ENCODE results near the gene DUSP22. TPM values are rescaled to one million over a fixed set of nuclear protein-coding genes. Genes with fewer than 3 reads are reported as not detected.

The DUSP22 gene
- total RNA-seq, 1 experiment from 2014 or later, result 19.2 TPM

DNA sequence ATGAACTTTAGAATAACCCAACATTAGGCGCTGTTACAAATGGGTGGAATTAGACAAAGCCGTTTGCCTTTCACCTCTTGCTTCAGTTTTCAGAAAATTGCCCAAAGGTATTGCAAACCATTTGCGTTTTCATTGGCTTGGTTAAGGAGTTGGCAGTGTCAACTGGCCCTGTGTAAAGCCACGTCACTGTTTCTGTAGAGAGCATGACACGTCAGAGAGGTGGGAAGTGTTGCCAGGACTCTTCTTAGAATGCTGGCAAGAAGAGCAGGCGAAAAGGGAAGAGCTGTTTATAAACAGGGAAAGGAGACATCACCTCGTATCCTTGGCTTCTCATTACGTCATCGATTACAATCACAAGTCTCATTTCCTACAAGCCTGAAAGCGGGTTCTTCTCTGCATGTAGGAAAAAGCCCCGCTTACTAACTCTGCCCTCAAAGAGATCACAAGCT is 95.0 kb downstream of the DUSP22 start:
- intact Hi-C loops (cut with micrococcal nuclease), result no loop called here
- no peaks in the 10 kb centered on the region for H3K79me2 ChIP-seq (ENCODE audit: insufficient read depth, low read length)
- ChIA-PET RAD21 (ENCODE audit: low non-redundant PET in 1 of 2, low total read pairs in 2 of 2, uncharacterized antibody in 2 of 2, unreplicated experiment in 2 of 2) (no interaction called here), POLR2A (no interaction called here), CTCF (no interaction called here)
- no TSS peak for BruUV-seq (replicated peaks)
- no peak for ATAC-seq
- no peak for TF ChIP-seq ELF1 (IDR thresholded peaks at IDR 0.05; ENCODE audit: borderline replicate concordance, low read depth)
- TF ChIP-seq, protein P1, sequence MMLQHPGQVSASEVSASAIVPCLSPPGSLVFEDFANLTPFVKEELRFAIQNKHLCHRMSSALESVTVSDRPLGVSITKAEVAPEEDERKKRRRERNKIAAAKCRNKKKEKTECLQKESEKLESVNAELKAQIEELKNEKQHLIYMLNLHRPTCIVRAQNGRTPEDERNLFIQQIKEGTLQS (IDR thresholded peaks at IDR 0.05), result no peak
- TF ChIP-seq SIN3A (IDR thresholded peaks at IDR 0.05; ENCODE audit: low read depth), result no peak
- TF ChIP-seq FOSL1 (IDR thresholded peaks at IDR 0.05; ENCODE audit: low read depth), result no peak
- no peak for TF ChIP-seq EZH2 (IDR thresholded peaks at IDR 0.05)
- TF ChIP-seq, protein P2, sequence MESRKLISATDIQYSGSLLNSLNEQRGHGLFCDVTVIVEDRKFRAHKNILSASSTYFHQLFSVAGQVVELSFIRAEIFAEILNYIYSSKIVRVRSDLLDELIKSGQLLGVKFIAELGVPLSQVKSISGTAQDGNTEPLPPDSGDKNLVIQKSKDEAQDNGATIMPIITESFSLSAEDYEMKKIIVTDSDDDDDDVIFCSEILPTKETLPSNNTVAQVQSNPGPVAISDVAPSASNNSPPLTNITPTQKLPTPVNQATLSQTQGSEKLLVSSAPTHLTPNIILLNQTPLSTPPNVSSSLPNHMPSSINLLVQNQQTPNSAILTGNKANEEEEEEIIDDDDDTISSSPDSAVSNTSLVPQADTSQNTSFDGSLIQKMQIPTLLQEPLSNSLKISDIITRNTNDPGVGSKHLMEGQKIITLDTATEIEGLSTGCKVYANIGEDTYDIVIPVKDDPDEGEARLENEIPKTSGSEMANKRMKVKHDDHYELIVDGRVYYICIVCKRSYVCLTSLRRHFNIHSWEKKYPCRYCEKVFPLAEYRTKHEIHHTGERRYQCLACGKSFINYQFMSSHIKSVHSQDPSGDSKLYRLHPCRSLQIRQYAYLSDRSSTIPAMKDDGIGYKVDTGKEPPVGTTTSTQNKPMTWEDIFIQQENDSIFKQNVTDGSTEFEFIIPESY (IDR thresholded peaks at IDR 0.05; ENCODE audit: extremely low read depth, insufficient replicate concordance, low read length), result no peak
- no peak for TF ChIP-seq ZNF274 (IDR thresholded peaks at IDR 0.05; ENCODE audit: low read depth, low read length)
- TF ChIP-seq, protein P3, sequence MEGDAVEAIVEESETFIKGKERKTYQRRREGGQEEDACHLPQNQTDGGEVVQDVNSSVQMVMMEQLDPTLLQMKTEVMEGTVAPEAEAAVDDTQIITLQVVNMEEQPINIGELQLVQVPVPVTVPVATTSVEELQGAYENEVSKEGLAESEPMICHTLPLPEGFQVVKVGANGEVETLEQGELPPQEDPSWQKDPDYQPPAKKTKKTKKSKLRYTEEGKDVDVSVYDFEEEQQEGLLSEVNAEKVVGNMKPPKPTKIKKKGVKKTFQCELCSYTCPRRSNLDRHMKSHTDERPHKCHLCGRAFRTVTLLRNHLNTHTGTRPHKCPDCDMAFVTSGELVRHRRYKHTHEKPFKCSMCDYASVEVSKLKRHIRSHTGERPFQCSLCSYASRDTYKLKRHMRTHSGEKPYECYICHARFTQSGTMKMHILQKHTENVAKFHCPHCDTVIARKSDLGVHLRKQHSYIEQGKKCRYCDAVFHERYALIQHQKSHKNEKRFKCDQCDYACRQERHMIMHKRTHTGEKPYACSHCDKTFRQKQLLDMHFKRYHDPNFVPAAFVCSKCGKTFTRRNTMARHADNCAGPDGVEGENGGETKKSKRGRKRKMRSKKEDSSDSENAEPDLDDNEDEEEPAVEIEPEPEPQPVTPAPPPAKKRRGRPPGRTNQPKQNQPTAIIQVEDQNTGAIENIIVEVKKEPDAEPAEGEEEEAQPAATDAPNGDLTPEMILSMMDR (IDR thresholded peaks at IDR 0.05 in 2 of 3, conservative IDR thresholded peaks at IDR 0.05 in 1 of 3; ENCODE audit: borderline replicate concordance in 1 of 3, insufficient read depth in 1 of 3, low read depth in 2 of 3, low read length in 2 of 3), result no peak
- TF ChIP-seq, protein P4, sequence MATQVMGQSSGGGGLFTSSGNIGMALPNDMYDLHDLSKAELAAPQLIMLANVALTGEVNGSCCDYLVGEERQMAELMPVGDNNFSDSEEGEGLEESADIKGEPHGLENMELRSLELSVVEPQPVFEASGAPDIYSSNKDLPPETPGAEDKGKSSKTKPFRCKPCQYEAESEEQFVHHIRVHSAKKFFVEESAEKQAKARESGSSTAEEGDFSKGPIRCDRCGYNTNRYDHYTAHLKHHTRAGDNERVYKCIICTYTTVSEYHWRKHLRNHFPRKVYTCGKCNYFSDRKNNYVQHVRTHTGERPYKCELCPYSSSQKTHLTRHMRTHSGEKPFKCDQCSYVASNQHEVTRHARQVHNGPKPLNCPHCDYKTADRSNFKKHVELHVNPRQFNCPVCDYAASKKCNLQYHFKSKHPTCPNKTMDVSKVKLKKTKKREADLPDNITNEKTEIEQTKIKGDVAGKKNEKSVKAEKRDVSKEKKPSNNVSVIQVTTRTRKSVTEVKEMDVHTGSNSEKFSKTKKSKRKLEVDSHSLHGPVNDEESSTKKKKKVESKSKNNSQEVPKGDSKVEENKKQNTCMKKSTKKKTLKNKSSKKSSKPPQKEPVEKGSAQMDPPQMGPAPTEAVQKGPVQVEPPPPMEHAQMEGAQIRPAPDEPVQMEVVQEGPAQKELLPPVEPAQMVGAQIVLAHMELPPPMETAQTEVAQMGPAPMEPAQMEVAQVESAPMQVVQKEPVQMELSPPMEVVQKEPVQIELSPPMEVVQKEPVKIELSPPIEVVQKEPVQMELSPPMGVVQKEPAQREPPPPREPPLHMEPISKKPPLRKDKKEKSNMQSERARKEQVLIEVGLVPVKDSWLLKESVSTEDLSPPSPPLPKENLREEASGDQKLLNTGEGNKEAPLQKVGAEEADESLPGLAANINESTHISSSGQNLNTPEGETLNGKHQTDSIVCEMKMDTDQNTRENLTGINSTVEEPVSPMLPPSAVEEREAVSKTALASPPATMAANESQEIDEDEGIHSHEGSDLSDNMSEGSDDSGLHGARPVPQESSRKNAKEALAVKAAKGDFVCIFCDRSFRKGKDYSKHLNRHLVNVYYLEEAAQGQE (IDR thresholded peaks at IDR 0.05; ENCODE audit: low read depth), result no peak
- no peak for TF ChIP-seq YY1 (IDR thresholded peaks at IDR 0.05; ENCODE audit: extremely low read depth, insufficient replicate concordance, low read depth, low read length)
- TF ChIP-seq SP1 (IDR thresholded peaks at IDR 0.05; ENCODE audit: low read depth), result no peak
- TF ChIP-seq CBX3 (IDR thresholded peaks at IDR 0.05; ENCODE audit: low read depth), result no peak
- TF ChIP-seq CEBPB (IDR thresholded peaks at IDR 0.05; ENCODE audit: low read depth), result no peak
- TF ChIP-seq POLR2A (IDR thresholded peaks at IDR 0.05; ENCODE audit: borderline replicate concordance, extremely low read depth, insufficient read depth, insufficient read length), result no peak
- TF ChIP-seq POLR2AphosphoS5 (IDR thresholded peaks at IDR 0.05; ENCODE audit: low read depth, low read length), result no peak
- TF ChIP-seq, protein P5, sequence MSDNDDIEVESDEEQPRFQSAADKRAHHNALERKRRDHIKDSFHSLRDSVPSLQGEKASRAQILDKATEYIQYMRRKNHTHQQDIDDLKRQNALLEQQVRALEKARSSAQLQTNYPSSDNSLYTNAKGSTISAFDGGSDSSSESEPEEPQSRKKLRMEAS (IDR thresholded peaks at IDR 0.05), result no peak
- no peak for DNase-seq (ENCODE audit: low read depth, low spot score)
- H3K27me3 ChIP-seq (ENCODE audit: insufficient read depth, low read length), result no peaks in the 10 kb centered on the region
- H3K9ac ChIP-seq (ENCODE audit: low read length), result no peak overlapping the region
- no peak overlapping the region for H3K4me3 ChIP-seq (replicated peaks in 1 of 2; ENCODE audit: low read depth in 1 of 2, low read length in 2 of 2)
- H4K20me1 ChIP-seq (ENCODE audit: insufficient read depth), result no peaks in the 10 kb centered on the region
- H2AFZ ChIP-seq (ENCODE audit: low read depth, low read length, poor library complexity, severe bottlenecking), result no peak overlapping the region
- H3K36me3 ChIP-seq (ENCODE audit: control insufficient read depth in 1 of 2, insufficient read depth in 2 of 2, low read length in 2 of 2), result no peaks in the 10 kb centered on the region
- H3K4me1 ChIP-seq (ENCODE audit: control insufficient read depth in 1 of 2, insufficient read depth in 2 of 2, low read length in 2 of 2), result no peaks in the 10 kb centered on the region
- H3K9me2 ChIP-seq (ENCODE audit: insufficient read depth), result no peaks in the 10 kb centered on the region
- H3K9me3 ChIP-seq (ENCODE audit: control insufficient read depth in 1 of 2, insufficient read depth in 1 of 2, low read depth in 1 of 2, low read length in 2 of 2), result no peaks in the 10 kb centered on the region
- no peak overlapping the region for H3K27ac ChIP-seq (ENCODE audit: low read depth, low read length)
- no peak overlapping the region for H3K4me2 ChIP-seq (ENCODE audit: low read length)
